HCT116 (cell line): Measurements from ENCODE around the gene APLP1.

Source experiments
- CTCF ChIP-seq, 3 experiments: fragments of 200-600 bp in 1 of 3; sonication (generic) in 1 of 3; IDR thresholded peaks in 2 of 3; conservative IDR thresholded peaks in 1 of 3; 2 replicates each; pipeline ENCODE4 v1.5.1; 2012 to 2017; ENCODE audit warnings: low read depth in 2 of 3, low read length in 2 of 3, antibody characterized with exemption in 1 of 3, borderline replicate concordance in 1 of 3, control low read depth in 1 of 3, mild to moderate bottlenecking in 1 of 3, mixed read lengths in 1 of 3, mixed run types in 1 of 3, moderate library complexity in 1 of 3; ENCODE audit not compliant: insufficient read depth in 1 of 3
- EZH2 ChIP-seq: fragments of 200-600 bp; sonication (generic); IDR thresholded peaks from 2 replicates; pipeline ENCODE4 v1.6.1; 2017; ENCODE audit warnings: antibody characterized with exemption, mixed run types
- EZH2phosphoT487 ChIP-seq: fragments of 200-600 bp; IDR thresholded peaks from 2 replicates; pipeline ENCODE4 v1.6.1; 2018; ENCODE audit warnings: antibody characterized with exemption, borderline replicate concordance
- POLR2AphosphoS5 ChIP-seq: IDR thresholded peaks from 2 replicates; pipeline ENCODE4 v1.6.1; 2011; ENCODE audit warnings: mild to moderate bottlenecking, low read depth, low read length, moderate library complexity
- RAD21 ChIP-seq: IDR thresholded peaks from 2 replicates; pipeline ENCODE4 v1.6.1; 2012; ENCODE audit warnings: low read depth, mild to moderate bottlenecking
- REST ChIP-seq: IDR thresholded peaks from 2 replicates; pipeline ENCODE4 v1.6.1; 2012; ENCODE audit warnings: low read depth
- SIN3A ChIP-seq: IDR thresholded peaks from 2 replicates; pipeline ENCODE4 v1.6.1; 2012; ENCODE audit warnings: low read depth
- YY1 ChIP-seq: IDR thresholded peaks from 2 replicates; pipeline ENCODE4 v1.6.1; 2011; ENCODE audit warnings: low read length, low read depth, moderate library complexity, mild to moderate bottlenecking; ENCODE audit not compliant: insufficient replicate concordance; ENCODE audit errors: extremely low read depth
- ZFX ChIP-seq: fragments of 450-650 bp; IDR thresholded peaks from 2 replicates; pipeline ENCODE4 v1.6.1; 2017
- TF ChIP-seq, protein P1 (sequence below): IDR thresholded peaks from 2 replicates; pipeline ENCODE4 v1.6.1; 2012
- TF ChIP-seq, protein P2 (sequence below): IDR thresholded peaks from 2 replicates; pipeline ENCODE4 v1.6.1; 2011; ENCODE audit warnings: mild to moderate bottlenecking, low read length, moderate library complexity; ENCODE audit not compliant: insufficient replicate concordance; ENCODE audit errors: extremely low read depth

DNA sequence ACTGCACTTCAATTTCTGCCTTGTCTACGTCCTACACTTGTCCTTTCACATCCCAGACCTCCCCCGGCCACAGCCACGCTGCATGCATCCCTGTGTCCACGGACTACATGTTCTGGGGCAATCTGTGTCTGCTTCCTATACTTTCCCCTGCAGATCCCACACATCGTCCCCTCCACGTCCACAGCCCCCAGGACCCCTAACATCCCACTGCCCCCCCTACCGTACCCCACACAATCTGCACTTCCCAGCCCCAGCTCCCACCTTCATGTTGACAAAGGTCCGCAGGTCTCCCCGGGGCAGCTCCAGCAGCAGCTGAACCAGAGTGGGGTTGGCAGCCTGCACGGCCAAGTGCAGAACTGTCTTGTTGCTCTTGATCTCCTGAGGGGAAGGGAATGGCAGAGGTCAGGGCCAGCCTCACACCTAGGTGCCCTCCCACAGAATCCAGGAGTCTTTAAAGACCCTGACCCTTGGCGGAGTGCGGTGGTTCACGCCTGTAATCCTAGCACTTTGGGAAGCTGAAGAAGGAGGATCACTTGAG lies 21.8 kb downstream of the APLP1 start:
- TF ChIP-seq RAD21 (no peak), CTCF (IDR thresholded peaks at IDR 0.05 in 2 of 3, conservative IDR thresholded peaks at IDR 0.05 in 1 of 3; ENCODE audit: borderline replicate concordance in 1 of 3, insufficient read depth in 1 of 3, low read depth in 2 of 3, low read length in 2 of 3) (no peak), REST (no peak), POLR2AphosphoS5 (no peak), YY1 (no peak), EZH2 (no peak), ZFX (no peak), EZH2phosphoT487 (no peak), SIN3A (no peak)
- TF ChIP-seq, protein P1, sequence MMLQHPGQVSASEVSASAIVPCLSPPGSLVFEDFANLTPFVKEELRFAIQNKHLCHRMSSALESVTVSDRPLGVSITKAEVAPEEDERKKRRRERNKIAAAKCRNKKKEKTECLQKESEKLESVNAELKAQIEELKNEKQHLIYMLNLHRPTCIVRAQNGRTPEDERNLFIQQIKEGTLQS, result no peak
- TF ChIP-seq, protein P2, sequence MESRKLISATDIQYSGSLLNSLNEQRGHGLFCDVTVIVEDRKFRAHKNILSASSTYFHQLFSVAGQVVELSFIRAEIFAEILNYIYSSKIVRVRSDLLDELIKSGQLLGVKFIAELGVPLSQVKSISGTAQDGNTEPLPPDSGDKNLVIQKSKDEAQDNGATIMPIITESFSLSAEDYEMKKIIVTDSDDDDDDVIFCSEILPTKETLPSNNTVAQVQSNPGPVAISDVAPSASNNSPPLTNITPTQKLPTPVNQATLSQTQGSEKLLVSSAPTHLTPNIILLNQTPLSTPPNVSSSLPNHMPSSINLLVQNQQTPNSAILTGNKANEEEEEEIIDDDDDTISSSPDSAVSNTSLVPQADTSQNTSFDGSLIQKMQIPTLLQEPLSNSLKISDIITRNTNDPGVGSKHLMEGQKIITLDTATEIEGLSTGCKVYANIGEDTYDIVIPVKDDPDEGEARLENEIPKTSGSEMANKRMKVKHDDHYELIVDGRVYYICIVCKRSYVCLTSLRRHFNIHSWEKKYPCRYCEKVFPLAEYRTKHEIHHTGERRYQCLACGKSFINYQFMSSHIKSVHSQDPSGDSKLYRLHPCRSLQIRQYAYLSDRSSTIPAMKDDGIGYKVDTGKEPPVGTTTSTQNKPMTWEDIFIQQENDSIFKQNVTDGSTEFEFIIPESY, result no peak
